K562 (cell line): Measurements from ENCODE around the gene USP32. TPM values are rescaled to one million over a fixed set of nuclear protein-coding genes. Genes with fewer than 3 reads are reported as not detected.

ENCODE experiments used
- ATAC-seq: fragments of 200-7000 bp; cut with Tn5 transposase; 3 replicates; pipeline ENCODE4 v1.9.1; 2020; ENCODE audit warnings: moderate library complexity
- BruUV-seq: library from RNA; stranded (reverse); fragments of 400-500 nt; replicated peaks from 2 replicates; lab custom pipeline; 2021; lab: Mats Ljungman, UMichigan
- CTCF ChIA-PET: fragments of 300-600 bp; formaldehyde crosslinking; extraction: SDS; loops from one replicate; lab custom pipeline; 2021; ENCODE audit warnings: low intra/inter-chr PET ratio; lab: Yijun Ruan, JAX
- POLR2A ChIA-PET: fragments of 300-600, 350-650 bp; sonication (Branson Sonifier 250); formaldehyde crosslinking; extraction: SDS; loops from one replicate; lab custom pipeline; 2021; ENCODE audit warnings: antibody characterized with exemption, inconsistent platforms; lab: Yijun Ruan, JAX
- DNase-seq, 4 experiments: peaks; one replicate each; pipeline versions ENCODE4 v3.0.0 to v3.0.0-alpha.2; 2011 to 2018; ENCODE audit warnings: low spot score in 3 of 4, mixed read lengths in 3 of 4; ENCODE audit errors: extremely low read depth in 1 of 4
- FAIRE-seq: peaks from 2 replicates; lab custom pipeline; 2011; peaks lifted over from hg19 to GRCh38; lab: Jason Lieb, UNC
- H2AFZ ChIP-seq: 2 replicates; pipeline ENCODE4 v1.6.0; 2011; ENCODE audit warnings: low read depth, low read length, control low read depth, inconsistent platforms
- H3K27ac ChIP-seq: fragments of 200-600 bp; 3 replicates; pipeline ENCODE4 v1.8.0; 2011; ENCODE audit warnings: low read depth, mild to moderate bottlenecking, control low read depth, inconsistent platforms, low read length, moderate library complexity, mixed read lengths; ENCODE audit errors: extremely low read depth
- H3K27me3 ChIP-seq, 2 experiments: fragments of 300-600 bp in 1 of 2; 2 replicates in 1 of 2; 3 replicates in 1 of 2; pipeline versions ENCODE4 v1.6.0 to v1.8.0; 2011; ENCODE audit warnings: inconsistent platforms in 2 of 2, low read length in 2 of 2, mild to moderate bottlenecking in 1 of 2, mixed read lengths in 1 of 2, moderate library complexity in 1 of 2; ENCODE audit not compliant: control insufficient read depth in 2 of 2, insufficient read depth in 2 of 2
- H3K36me3 ChIP-seq: fragments of 300-600 bp; 3 replicates; pipeline ENCODE4 v1.8.0; 2011; ENCODE audit warnings: mild to moderate bottlenecking, low read length, inconsistent platforms; ENCODE audit not compliant: control insufficient read depth, insufficient read depth
- H3K4me1 ChIP-seq, 2 experiments: fragments of 200-600 bp in 1 of 2; replicated peaks in 1 of 2; 2 replicates in 1 of 2; 3 replicates in 1 of 2; pipeline versions ENCODE4 v1.5.1 to v1.8.0; 2011; ENCODE audit warnings: inconsistent platforms in 2 of 2, low read length in 2 of 2, mild to moderate bottlenecking in 1 of 2, mixed read lengths in 1 of 2, moderate library complexity in 1 of 2; ENCODE audit not compliant: control insufficient read depth in 2 of 2, insufficient read depth in 2 of 2
- H3K4me2 ChIP-seq: 2 replicates; pipeline ENCODE4 v1.6.1; 2011; ENCODE audit warnings: low read length, control low read depth, inconsistent platforms, mixed read lengths; ENCODE audit not compliant: insufficient read depth
- H3K4me3 ChIP-seq: fragments of 200-600 bp; sonication (generic), shearing (Covaris generic); 2 replicates; pipeline ENCODE4 v1.5.1; 2016; ENCODE audit warnings: control low read depth, inconsistent platforms
- H3K79me2 ChIP-seq: fragments of 200-600 bp; 3 replicates; pipeline ENCODE4 v1.8.0; 2011; ENCODE audit warnings: low read length, inconsistent platforms; ENCODE audit not compliant: control insufficient read depth, insufficient read depth
- H3K9ac ChIP-seq, 2 experiments: 2 replicates each; pipeline versions ENCODE4 v1.6.0 to v1.6.1; 2011; ENCODE audit warnings: low read depth in 2 of 2, low read length in 2 of 2, control low read depth in 1 of 2, inconsistent platforms in 1 of 2, mild to moderate bottlenecking in 1 of 2, mixed read lengths in 1 of 2; ENCODE audit not compliant: insufficient read depth in 1 of 2
- H3K9me1 ChIP-seq: one replicate; pipeline ENCODE4 v1.6.0; 2011; ENCODE audit warnings: inconsistent platforms, mild to moderate bottlenecking, low read length, moderate library complexity; ENCODE audit not compliant: control insufficient read depth, insufficient read depth
- H3K9me3 ChIP-seq: replicated peaks from 2 replicates; pipeline ENCODE4 v1.5.1; 2011; ENCODE audit warnings: low read depth, low read length, inconsistent platforms; ENCODE audit not compliant: control insufficient read depth, insufficient read depth
- H4K20me1 ChIP-seq: replicated peaks from 2 replicates; pipeline ENCODE4 v1.6.1; 2011; ENCODE audit warnings: low read length, inconsistent platforms, mixed read lengths; ENCODE audit not compliant: control insufficient read depth, insufficient read depth
- BMI1 ChIP-seq: fragments of 150-350 bp; IDR thresholded peaks from 2 replicates; pipeline ENCODE4 v1.6.1; 2014; ENCODE audit warnings: low read length
- CSDE1 ChIP-seq, 2 experiments: fragments of 450-650 bp; IDR thresholded peaks; 2 replicates each; pipeline ENCODE4 v1.6.1; 2016; ENCODE audit warnings: mild to moderate bottlenecking in 1 of 2
- EGR1 ChIP-seq: fragments of 450-650 bp; conservative IDR thresholded peaks from 2 replicates; pipeline ENCODE4 v1.6.1; 2017; ENCODE audit warnings: mild to moderate bottlenecking
- ELF2 ChIP-seq: fragments of 250-450 bp; sonication (Bioruptor Pico); IDR thresholded peaks from 2 replicates; pipeline ENCODE4 v1.5.0; 2021; ENCODE audit warnings: mild to moderate bottlenecking
- L3MBTL2 ChIP-seq: fragments of 450-650 bp; IDR thresholded peaks from 2 replicates; pipeline ENCODE4 v1.6.1; 2016; ENCODE audit warnings: mild to moderate bottlenecking, moderate library complexity
- MAX ChIP-seq: sonication (generic); formaldehyde crosslinking; IDR thresholded peaks from 2 replicates; pipeline ENCODE4 v1.9.0; 2022; ENCODE audit warnings: mild to moderate bottlenecking, missing genetic modification reagents
- NFATC3 ChIP-seq: fragments of 450-650 bp; IDR thresholded peaks from 2 replicates; pipeline ENCODE4 v1.6.1; 2017; ENCODE audit warnings: mild to moderate bottlenecking
- PKNOX1 ChIP-seq: fragments of 450-650 bp; IDR thresholded peaks from 2 replicates; pipeline ENCODE4 v1.6.1; 2016
- SIX5 ChIP-seq, 2 experiments: IDR thresholded peaks; 2 replicates each; pipeline ENCODE4 v1.6.1; 2011; ENCODE audit warnings: low read length in 2 of 2, borderline replicate concordance in 1 of 2, low read depth in 1 of 2, mild to moderate bottlenecking in 1 of 2, moderate library complexity in 1 of 2; ENCODE audit not compliant: insufficient read depth in 1 of 2
- SREBF2 ChIP-seq: sonication (generic); formaldehyde crosslinking; IDR thresholded peaks from 2 replicates; pipeline ENCODE4 v1.4.0; 2020; ENCODE audit warnings: mild to moderate bottlenecking, missing genetic modification reagents
- TAF15 ChIP-seq: fragments of 200-400 bp; formaldehyde crosslinking; IDR thresholded peaks from 2 replicates; pipeline ENCODE4 v1.6.1; 2017; ENCODE audit warnings: mild to moderate bottlenecking, low read depth, low read length, moderate library complexity
- TFAP4 ChIP-seq: sonication (generic); formaldehyde crosslinking; IDR thresholded peaks from 2 replicates; pipeline ENCODE4 v1.8.0; 2022; ENCODE audit warnings: missing genetic modification reagents, mild to moderate bottlenecking, moderate library complexity, borderline replicate concordance
- YY1 ChIP-seq, 3 experiments: IDR thresholded peaks; 2 replicates each; pipeline ENCODE4 v1.6.1; 2011; ENCODE audit warnings: low read length in 2 of 3, mild to moderate bottlenecking in 2 of 3, moderate library complexity in 2 of 3, borderline replicate concordance in 1 of 3, control low read depth in 1 of 3, low read depth in 1 of 3; ENCODE audit not compliant: insufficient read depth in 3 of 3, insufficient replicate concordance in 2 of 3, control insufficient read depth in 1 of 3, insufficient read length in 1 of 3; ENCODE audit errors: extremely low read depth in 1 of 3
- ZKSCAN1 ChIP-seq: fragments of 150-350 bp; IDR thresholded peaks from 2 replicates; pipeline ENCODE4 v1.6.1; 2016; ENCODE audit warnings: low read depth, low read length
- ZNF175 ChIP-seq: fragments of 200-800 bp; sonication (Bioruptor generic); IDR thresholded peaks from 2 replicates; pipeline ENCODE4 v1.6.1; 2016; ENCODE audit warnings: low read depth, mild to moderate bottlenecking, missing genetic modification characterization, missing compliant biosample characterization
- ZNF263 ChIP-seq: sonication (generic); formaldehyde crosslinking; IDR thresholded peaks from 2 replicates; pipeline ENCODE4 v1.8.0; 2022; ENCODE audit warnings: mild to moderate bottlenecking, missing genetic modification reagents, borderline replicate concordance
- WGBS: fragments of 100-300 bp; shearing (Covaris generic); methylation state at CpG from one replicate; pipeline ENCODE4 v1.1.6; 2016; ENCODE audit warnings: low coverage, mixed read lengths; ENCODE audit not compliant: insufficient coverage; ENCODE audit errors: missing lambda C conversion rate; 5-methylcytosine and 5-hydroxymethylcytosine counted together
- in situ Hi-C: fragments of 300-500 bp; cut with MboI; formaldehyde crosslinking; loops from 4 replicates; pipeline ENCODE4 v1.15.0; 2018; ENCODE audit warnings: inconsistent platforms, mixed read lengths
- intact Hi-C: fragments of 100-400 bp; cut with micrococcal nuclease; formaldehyde crosslinking; loops from 2 replicates; pipeline ENCODE4 v1.14.2; 2022
- polyA plus RNA-seq, 8 experiments: library from polyadenylated mRNA; depleted of rRNA in 4 of 8; stranded (reverse) in 5 of 8; unstranded in 3 of 8; fragments of >200 nt; fragmentation: Nextera tagmentation in 2 of 8; fragmentation: Illumina TruSeq in 1 of 8; extraction: Ambion mirVana in 2 of 8; extraction: Trizol in 1 of 8; gene quantifications; 2 replicates each; pipeline versions ENCODE4 v1.2.1 to v1.2.3, GENCODE V29; 2011 to 2014; ENCODE audit warnings: inconsistent platforms in 1 of 8, missing spikeins in 1 of 8
- total RNA-seq, 7 experiments: library from RNA; depleted of rRNA in 6 of 7; stranded (reverse); fragments of >200 nt in 6 of 7; fragmentation: Illumina TruSeq in 2 of 7; extraction: Trizol in 2 of 7; gene quantifications; 2 replicates each; pipeline versions ENCODE4 v1.2.1 to v1.2.3, GENCODE V29; 2011 to 2021; ENCODE audit warnings: low replicate concordance in 1 of 7

USP32 gene
- total and polyA plus RNA-seq, 9 of the 15 experiments (the other 6 are each of a cell fraction or from before 2014, with no cell fraction given), result 18.0 to 69.3 (median 47.1) TPM

GRCh38 chr17:60163108-60163784 lies 228.7 kb downstream of the USP32 start (continued):
- TF ChIP-seq YY1 (IDR thresholded peaks at IDR 0.05; ENCODE audit: borderline replicate concordance in 1 of 3, control insufficient read depth in 1 of 3, extremely low read depth in 1 of 3, insufficient read depth in 3 of 3, insufficient read length in 1 of 3, insufficient replicate concordance in 2 of 3, low read depth in 1 of 3, low read length in 2 of 3), result no peak
- no peak for TF ChIP-seq ZNF175 (CRISPR knock-in tag)
- TF ChIP-seq ELF2, result no peak
- TF ChIP-seq NFATC3, result no peak
- TF ChIP-seq SREBF2 (CRISPR knock-in tag), result no peak
- TF ChIP-seq L3MBTL2, result peak; percentile 74
- no peak for TF ChIP-seq ZKSCAN1

- BruUV-seq, result no TSS peak
- DNase-seq (peak; percentile 55 to 75 (median 70)), ATAC-seq (peak; percentile 20), FAIRE-seq (no peak)
- Histone ChIP-seq H3K36me3 (no peaks in the 10 kb centered on the region), H3K27me3 (peaks cover 2 to 31% of the 10 kb centered on the region in 2 experiments; a peak in 3 of 5 replicates), H3K4me3 (no peak overlapping the region), H3K79me2 (no peaks in the 10 kb centered on the region), H3K9me1 (no peaks in the 10 kb centered on the region), H3K4me1 (peaks cover 17 to 30% of the 10 kb centered on the region in 2 experiments), H3K27ac (no peak overlapping the region), H3K9me3 (no peaks in the 10 kb centered on the region), H3K9ac (no peak overlapping the region; a peak in 1 of 4 replicates), H4K20me1 (no peaks in the 10 kb centered on the region), H3K4me2 (no peak overlapping the region), H2AFZ (no peak overlapping the region)
- intact Hi-C loops, result no loop called here
- WGBS, result 25% methylated on average over 10 of the region's 17 CpGs
- CTCF ChIA-PET, result no interaction called here
- in situ Hi-C loops, result no loop called here
- POLR2A ChIA-PET, result interaction anchor here (0.6 to 1.5 kb wide), 3 partner anchors 9 to 338 kb away, joined by 3 to 4 read pairs (median 4); no protein-coding TSS in a partner anchor
- TF ChIP-seq CSDE1 (IDR thresholded peaks at IDR 0.05) (peak in 1 of 2 experiments; percentile 82; a peak in 2 of 4 replicates), SIX5 (IDR thresholded peaks at IDR 0.05; ENCODE audit: borderline replicate concordance in 1 of 2, insufficient read depth in 1 of 2, low read depth in 1 of 2, low read length in 2 of 2) (no peak), EGR1 (peak; percentile 30), BMI1 (peak; percentile 86), PKNOX1 (peak; percentile 39; the same call in 1 of the 2 replicates), MAX (CRISPR knock-in tag) (0 out of 2 replicates have a peak, but pooled peaks have one; percentile 21), TAF15 (no peak), TFAP4 (CRISPR knock-in tag) (0 out of 2 replicates have a peak, but pooled peaks have one; percentile 17), ZNF263 (CRISPR knock-in tag) (peak; percentile 81)
Observed at GRCh38 chr17:60161598-60162330, 230.2 kb downstream of the USP32 start.
